HuH-7 (cell line): ENCODE results near the gene SPINT4.
"Not testable (repeated sequence)": the region's sequence is repeated elsewhere in the genome, so short reads cannot be mapped to it uniquely, and the experiment has no call there.

ENCODE experiments used
- DNase-seq: peaks from one replicate; pipeline ENCODE4 v3.0.0; 2011; ENCODE audit warnings: low spot score

Gene SPINT4

GRCh38 chr20:45722047-45722446 is at the start of gene SPINT4:
TSS of gene SPINT4 (plus strand) at chr20:45722347. CDS start at chr20:45722368, 21 bp downstream.
- no peak for DNase-seq

GRCh38 chr20:45672765-45673164 is 49.4 kb upstream of the SPINT4 start:
- no peak for DNase-seq

- no peak for DNase-seq
Observed at GRCh38 chr20:45679650-45680049, 42.5 kb upstream of the SPINT4 start.

GRCh38 chr20:45685896-45686295 is 36.3 kb upstream of the SPINT4 start:
- peak; percentile 11 for DNase-seq

GRCh38 chr20:45693346-45693745 is 28.8 kb upstream of the SPINT4 start:
- DNase-seq = not testable (repeated sequence)

- no peak for DNase-seq
Observed at GRCh38 chr20:45695496-45695895, 26.7 kb upstream of the SPINT4 start.

- DNase-seq = no peak
Observed at GRCh38 chr20:45701104-45701503, 21.0 kb upstream of the SPINT4 start.

- no peak for DNase-seq
Observed at GRCh38 chr20:45701873-45702272, 20.3 kb upstream of the SPINT4 start, which contains the start of gene WFDC13. TSS of gene WFDC13 (plus strand) at chr20:45702038. CDS start at chr20:45702124, 86 bp downstream.

- DNase-seq = no peak
Observed at GRCh38 chr20:45704969-45705637, 17.0 kb upstream of the SPINT4 start, which contains the start of gene WFDC10B. TSS of gene WFDC10B (minus strand) at chr20:45705019. CDS start at chr20:45685992, 19,027 bp downstream.

- not testable (repeated sequence) for DNase-seq
Observed at GRCh38 chr20:45716141-45716688, 5.9 kb upstream of the SPINT4 start.

- peak; percentile 13 for DNase-seq
Observed at GRCh38 chr20:45725134-45725533, 3.0 kb downstream of the SPINT4 start.

- DNase-seq = no peak
Observed at GRCh38 chr20:45727044-45727443, 4.9 kb downstream of the SPINT4 start.

GRCh38 chr20:45732199-45732598 is 10.1 kb downstream of the SPINT4 start:
- DNase-seq = no peak

- no peak for DNase-seq
Observed at GRCh38 chr20:45735552-45735951, 13.4 kb downstream of the SPINT4 start.

GRCh38 chr20:45735988-45736387 is 13.8 kb downstream of the SPINT4 start:
- DNase-seq = no peak

- DNase-seq = no peak
Observed at GRCh38 chr20:45742596-45742995, 20.4 kb downstream of the SPINT4 start.

- no peak for DNase-seq
Observed at GRCh38 chr20:45745015-45745414, 22.9 kb downstream of the SPINT4 start.

- no peak for DNase-seq
Observed at GRCh38 chr20:45751721-45752120, 29.6 kb downstream of the SPINT4 start.

GRCh38 chr20:45752746-45753145 is 30.6 kb downstream of the SPINT4 start:
- DNase-seq = no peak

GRCh38 chr20:45758096-45758495 is 35.9 kb downstream of the SPINT4 start:
- no peak for DNase-seq

- DNase-seq = not testable (repeated sequence)
Observed at GRCh38 chr20:45759921-45760320, 37.8 kb downstream of the SPINT4 start.

GRCh38 chr20:45761966-45762365 is 39.8 kb downstream of the SPINT4 start:
- not testable (repeated sequence) for DNase-seq

- DNase-seq = not testable (repeated sequence)
Observed at GRCh38 chr20:45764618-45765282, 42.6 kb downstream of the SPINT4 start.
